HG03097 (cell line): ENCODE measurements around the gene METRN.

Experiments used
- ATAC-seq: cut with Tn5 transposase; IDR thresholded peaks from one replicate; pipeline ENCODE4 v1.9.1; 2021; ENCODE audit not compliant: unreplicated experiment, low FRiP score

METRN gene

DNA sequence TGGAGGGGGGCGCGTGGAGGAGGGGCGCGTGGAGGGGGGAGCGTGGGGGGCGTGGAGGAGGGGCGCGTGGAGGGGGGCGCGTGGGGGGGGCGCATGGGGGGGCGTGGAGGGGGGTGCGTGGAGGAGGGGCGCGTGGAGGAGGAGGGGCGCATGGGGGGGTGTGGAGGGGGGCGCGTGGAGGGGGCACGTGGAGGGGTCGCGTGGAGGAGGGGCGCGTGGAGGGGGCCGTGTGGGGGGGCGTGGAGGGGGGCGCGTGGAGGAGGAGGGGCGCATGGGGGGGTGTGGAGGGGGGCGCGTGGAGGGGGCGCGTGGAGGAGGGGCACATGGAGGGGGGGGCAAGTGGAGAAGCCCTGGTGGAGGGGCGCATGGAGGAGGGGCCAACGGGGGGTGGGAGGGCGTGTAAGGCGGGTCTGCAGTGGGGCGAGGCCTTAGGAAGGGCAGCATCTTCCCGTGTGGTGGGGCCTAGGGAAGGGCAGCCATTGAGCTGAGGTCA is 52.9 kb downstream of the METRN start:
- no peak for ATAC-seq

DNA sequence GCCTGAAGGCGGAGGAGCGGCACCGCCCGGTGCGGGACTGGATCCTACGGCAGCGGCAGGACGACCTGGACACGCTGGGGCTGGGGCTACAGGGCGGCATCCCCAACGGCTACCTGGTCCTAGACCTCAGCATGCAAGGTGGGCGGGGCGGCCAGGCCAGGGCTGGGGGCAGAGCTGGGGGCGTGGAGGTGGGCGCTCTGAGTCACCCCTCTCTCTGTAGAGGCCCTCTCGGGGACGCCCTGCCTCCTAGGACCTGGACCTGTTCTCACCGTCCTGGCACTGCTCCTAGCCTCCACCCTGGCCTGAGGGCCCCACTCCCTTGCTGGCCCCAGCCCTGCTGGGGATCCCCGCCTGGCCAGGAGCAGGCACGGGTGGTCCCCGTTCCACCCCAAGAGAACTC is 53.5 kb downstream of the METRN start:
- ATAC-seq: no peak
